ENCODE data around the gene CHD1. TPM values are rescaled to one million over a fixed set of nuclear protein-coding genes. Genes with fewer than 3 reads are reported as not detected.

Gene CHD1
- total and polyA plus RNA-seq, 2 of the 4 experiments (the other 2 are of a cell fraction), result 12.3 to 33.7 TPM

DNA sequence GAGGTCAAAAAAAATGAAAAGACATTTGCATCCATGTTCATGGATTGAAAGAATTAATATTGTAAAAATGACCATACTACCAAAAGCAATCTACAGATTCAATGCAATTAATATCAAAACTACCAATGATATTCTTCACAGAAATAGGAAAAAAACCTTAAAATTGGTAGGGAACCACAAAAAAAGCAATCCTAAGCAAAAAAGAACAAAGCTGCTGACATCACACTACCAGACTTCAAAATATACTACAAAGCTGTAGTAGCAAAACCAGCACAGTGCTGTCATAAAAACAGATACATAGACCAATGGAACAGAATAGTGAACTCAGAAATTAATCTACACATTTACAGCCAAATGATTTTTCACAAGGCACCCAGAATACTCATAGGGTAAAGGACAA lies 121.0 kb downstream of the CHD1 start:
- TF ChIP-seq RCOR1 (IDR thresholded peaks at IDR 0.05; ENCODE audit: insufficient replicate concordance, low read length) (no peak), NFE2L2 (IDR thresholded peaks at IDR 0.05; ENCODE audit: low read depth, low read length) (no peak), MAFK (IDR thresholded peaks at IDR 0.05; ENCODE audit: low read depth, low read length) (peak; percentile 57), CHD1 (IDR thresholded peaks at IDR 0.05; ENCODE audit: low read depth, low read length) (no peak), MAZ (IDR thresholded peaks at IDR 0.05; ENCODE audit: borderline replicate concordance, low read depth, low read length) (no peak)
- TF ChIP-seq, protein P1, sequence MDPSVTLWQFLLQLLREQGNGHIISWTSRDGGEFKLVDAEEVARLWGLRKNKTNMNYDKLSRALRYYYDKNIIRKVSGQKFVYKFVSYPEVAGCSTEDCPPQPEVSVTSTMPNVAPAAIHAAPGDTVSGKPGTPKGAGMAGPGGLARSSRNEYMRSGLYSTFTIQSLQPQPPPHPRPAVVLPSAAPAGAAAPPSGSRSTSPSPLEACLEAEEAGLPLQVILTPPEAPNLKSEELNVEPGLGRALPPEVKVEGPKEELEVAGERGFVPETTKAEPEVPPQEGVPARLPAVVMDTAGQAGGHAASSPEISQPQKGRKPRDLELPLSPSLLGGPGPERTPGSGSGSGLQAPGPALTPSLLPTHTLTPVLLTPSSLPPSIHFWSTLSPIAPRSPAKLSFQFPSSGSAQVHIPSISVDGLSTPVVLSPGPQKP (IDR thresholded peaks at IDR 0.05; ENCODE audit: borderline replicate concordance, low read depth, low read length), result no peak
- POLR2A ChIA-PET (ENCODE audit: unreplicated experiment), result no interaction called here
- dilution Hi-C loops (cut with HindIII; ENCODE audit: low sequenced_read_pairs, unreplicated experiment), result no loop called here

More for the DNA sequence above, 121.0 kb downstream of the CHD1 start:
- Histone ChIP-seq H3K27me3 (ENCODE audit: control insufficient read depth, insufficient read depth, low read length) (no peaks in the 10 kb centered on the region), H3K79me1 (ENCODE audit: low read depth in 1 of 2, low read length in 2 of 2) (no peaks in the 10 kb centered on the region; a peak in 1 of 4 replicates), H3K18ac (ENCODE audit: low read depth, low read length) (no peak overlapping the region), H2AK5ac (ENCODE audit: low read depth, low read length) (no peak overlapping the region), H4K8ac (ENCODE audit: low read depth in 2 of 2, low read length in 2 of 2) (no peak overlapping the region), H2BK20ac (ENCODE audit: low read depth, low read length) (no peak overlapping the region), H3K23ac (ENCODE audit: low read depth, low read length) (no peak overlapping the region), H3K9ac (ENCODE audit: low read depth, low read length) (no peak overlapping the region), H2AK9ac (replicated peaks; ENCODE audit: low read depth, low read length, poor library complexity) (no peak overlapping the region), H3K4me1 (ENCODE audit: control insufficient read depth, insufficient read depth, low read length) (no peaks in the 10 kb centered on the region), H2BK120ac (ENCODE audit: low read depth, low read length) (no peak overlapping the region), H3K36me3 (ENCODE audit: control insufficient read depth, insufficient read depth, low read length) (no peaks in the 10 kb centered on the region), H3K9me1 (ENCODE audit: insufficient read depth, low read length) (no peaks in the 10 kb centered on the region), H3K9me3 (ENCODE audit: control insufficient read depth, insufficient read depth, low read length) (0 out of 2 replicates have a peak, but pooled peaks cover 2% of the 10 kb centered on the region), H3K14ac (replicated peaks; ENCODE audit: low read depth, low read length) (no peak overlapping the region), H4K5ac (ENCODE audit: low read depth, low read length) (no peak overlapping the region), H4K91ac (ENCODE audit: insufficient read depth, low read depth, low read length) (no peak overlapping the region), H2AFZ (replicated peaks; ENCODE audit: low read length, poor library complexity) (no peak overlapping the region), H3K4ac (ENCODE audit: low read depth, low read length) (no peak overlapping the region), H3K4me2 (ENCODE audit: low read depth, low read length) (no peak overlapping the region), H2BK5ac (ENCODE audit: low read depth, low read length, poor library complexity, severe bottlenecking) (no peak overlapping the region), H4K20me1 (ENCODE audit: insufficient read depth, low read length) (no peaks in the 10 kb centered on the region), H3K56ac (ENCODE audit: extremely low read depth, insufficient read depth, low read length) (no peak overlapping the region), H2BK15ac (ENCODE audit: low read depth, low read length) (no peak overlapping the region), H3K27ac (ENCODE audit: insufficient read depth, low read length) (no peak overlapping the region), H3K4me3 (ENCODE audit: insufficient read depth, low read depth, low read length) (no peak overlapping the region)
- in situ Hi-C loops (cut with MboI; ENCODE audit: low sequenced_read_pairs), result no loop called here
- ATAC-seq (ENCODE audit: low read depth) (no peak), DNase-seq (no peak)
- no TSS peak for BruUV-seq (replicated peaks)
- CTCF ChIA-PET, result no interaction called here
- intact Hi-C loops (cut with micrococcal nuclease), result no loop called here

Measured in IMR-90 (cell line).